ENCODE data around the gene MVD.

DNA sequence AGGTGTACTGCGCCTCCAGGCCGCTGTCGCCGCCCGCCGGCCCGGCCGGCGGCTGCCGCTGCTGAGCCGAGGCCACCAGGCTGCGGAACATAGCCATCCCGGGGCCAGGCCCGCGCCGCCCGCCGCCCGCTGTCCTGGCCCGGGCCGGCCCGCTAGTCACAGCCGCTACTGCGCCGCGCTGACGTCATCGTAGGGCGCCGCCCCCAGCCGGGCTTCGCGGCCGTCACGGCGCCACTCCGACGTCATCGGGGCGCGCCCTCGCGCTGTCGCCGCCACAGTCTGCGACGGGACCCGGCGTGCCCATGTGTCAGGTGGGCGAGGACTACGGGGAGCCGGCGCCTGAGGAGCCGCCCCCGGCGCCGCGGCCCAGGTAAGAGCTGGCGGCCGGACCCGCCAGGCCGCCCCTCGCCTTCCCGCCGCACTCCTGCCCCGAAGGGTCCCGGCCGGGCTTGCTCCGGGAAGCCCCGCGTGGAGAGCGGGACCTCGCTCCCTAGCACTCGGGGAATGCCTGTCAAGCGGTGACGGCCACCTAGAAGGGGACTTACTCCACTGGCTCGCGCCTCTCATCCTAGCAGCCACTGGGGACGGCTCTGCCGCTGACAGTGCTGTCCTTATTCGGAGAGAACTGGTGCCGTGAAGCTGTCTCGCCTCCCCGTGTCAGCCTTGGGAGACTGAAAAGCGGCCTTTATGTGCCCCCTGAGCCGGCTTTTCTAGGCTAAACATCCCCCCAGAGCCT is 43.5 kb upstream of the MVD start, which contains the start of the genes CTU2 and RNF166:
- TF ChIP-seq, protein P1, sequence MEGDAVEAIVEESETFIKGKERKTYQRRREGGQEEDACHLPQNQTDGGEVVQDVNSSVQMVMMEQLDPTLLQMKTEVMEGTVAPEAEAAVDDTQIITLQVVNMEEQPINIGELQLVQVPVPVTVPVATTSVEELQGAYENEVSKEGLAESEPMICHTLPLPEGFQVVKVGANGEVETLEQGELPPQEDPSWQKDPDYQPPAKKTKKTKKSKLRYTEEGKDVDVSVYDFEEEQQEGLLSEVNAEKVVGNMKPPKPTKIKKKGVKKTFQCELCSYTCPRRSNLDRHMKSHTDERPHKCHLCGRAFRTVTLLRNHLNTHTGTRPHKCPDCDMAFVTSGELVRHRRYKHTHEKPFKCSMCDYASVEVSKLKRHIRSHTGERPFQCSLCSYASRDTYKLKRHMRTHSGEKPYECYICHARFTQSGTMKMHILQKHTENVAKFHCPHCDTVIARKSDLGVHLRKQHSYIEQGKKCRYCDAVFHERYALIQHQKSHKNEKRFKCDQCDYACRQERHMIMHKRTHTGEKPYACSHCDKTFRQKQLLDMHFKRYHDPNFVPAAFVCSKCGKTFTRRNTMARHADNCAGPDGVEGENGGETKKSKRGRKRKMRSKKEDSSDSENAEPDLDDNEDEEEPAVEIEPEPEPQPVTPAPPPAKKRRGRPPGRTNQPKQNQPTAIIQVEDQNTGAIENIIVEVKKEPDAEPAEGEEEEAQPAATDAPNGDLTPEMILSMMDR (IDR thresholded peaks at IDR 0.05): no peak
- no peak for TF ChIP-seq ZFX (IDR thresholded peaks at IDR 0.05; ENCODE audit: borderline replicate concordance)
